ENCODE results near the gene ACOXL.

ACOXL gene

GRCh38 chr2:111154758-111155157 is 422.4 kb downstream of the ACOXL start:
- DNase-seq (ENCODE audit: low read depth in 1 of 2, low spot score in 1 of 2) = no peak

DNA sequence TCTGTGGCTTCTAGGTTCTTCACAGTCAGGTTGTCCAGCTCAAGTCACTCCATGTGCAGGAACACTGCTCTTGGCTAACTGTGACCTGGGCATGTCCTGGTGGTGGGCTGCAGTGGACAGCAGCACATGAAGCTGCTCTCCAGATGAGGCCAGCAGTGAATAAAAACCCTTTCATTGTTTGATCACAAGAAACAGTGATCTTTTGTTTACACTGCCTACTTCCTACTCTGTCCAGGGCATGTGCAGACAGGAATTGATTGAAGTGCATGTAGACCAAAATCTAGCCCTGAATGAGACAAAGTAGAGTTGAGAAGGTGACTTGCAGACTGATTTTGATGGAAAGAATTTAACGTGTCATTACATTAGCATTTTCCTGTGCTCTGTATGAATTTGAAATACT is 423.2 kb downstream of the ACOXL start:
- no peak for DNase-seq (ENCODE audit: low read depth in 1 of 2, low spot score in 1 of 2)

GRCh38 chr2:111156529-111156928 is 424.2 kb downstream of the ACOXL start:
- DNase-seq (ENCODE audit: low read depth in 1 of 2, low spot score in 1 of 2) = no peak

DNA sequence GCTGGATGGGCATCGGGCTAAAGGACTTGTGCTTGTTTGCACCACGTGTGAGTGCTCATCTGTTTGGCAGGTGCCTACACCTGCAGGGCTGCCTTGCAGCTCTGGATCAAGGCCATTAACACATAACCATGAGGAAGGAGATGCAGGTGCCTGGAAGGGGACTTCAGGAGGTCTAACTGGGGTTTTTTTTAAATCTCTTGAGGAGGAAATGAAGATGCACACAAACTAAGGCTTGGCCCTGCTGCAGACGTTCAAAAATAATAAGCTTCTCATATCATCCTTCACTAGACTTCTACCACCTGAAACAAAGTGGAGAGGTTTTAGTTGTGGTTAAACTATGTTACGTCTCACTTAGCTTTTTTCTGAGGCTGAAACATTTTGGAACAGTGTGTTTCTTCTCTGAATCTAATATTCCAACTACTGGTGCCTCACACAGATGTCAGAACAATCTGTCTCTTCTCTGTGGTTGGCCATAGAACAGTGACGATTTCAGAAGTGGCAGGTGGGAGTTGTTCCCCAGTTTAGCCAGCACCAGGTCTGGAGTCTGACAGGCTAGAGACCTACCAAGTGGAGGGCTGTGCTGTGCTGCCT is 424.8 kb downstream of the ACOXL start:
- DNase-seq (ENCODE audit: low read depth in 1 of 2, low spot score in 1 of 2) = no peak

DNA sequence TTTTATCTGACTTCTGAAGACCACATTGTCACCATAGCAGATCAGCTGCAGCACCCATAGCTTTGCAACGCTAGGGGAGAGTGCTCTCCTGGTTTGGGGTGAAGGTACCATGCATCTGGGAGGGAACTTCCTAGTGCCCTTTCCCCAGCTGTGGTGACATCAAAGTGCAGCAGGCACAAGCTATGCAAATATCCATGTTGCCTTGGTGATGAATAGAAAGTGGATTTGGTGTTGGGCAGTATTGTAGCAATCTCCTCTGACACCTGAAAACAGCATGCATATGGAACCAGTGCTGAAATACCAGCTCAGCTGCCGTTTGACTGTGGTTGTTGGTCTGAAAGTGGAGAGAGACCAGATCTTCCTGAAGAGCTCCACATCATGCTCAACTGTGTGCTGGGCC is 425.4 kb downstream of the ACOXL start:
- DNase-seq (ENCODE audit: low read depth in 1 of 2, low spot score in 1 of 2) = no peak

DNA sequence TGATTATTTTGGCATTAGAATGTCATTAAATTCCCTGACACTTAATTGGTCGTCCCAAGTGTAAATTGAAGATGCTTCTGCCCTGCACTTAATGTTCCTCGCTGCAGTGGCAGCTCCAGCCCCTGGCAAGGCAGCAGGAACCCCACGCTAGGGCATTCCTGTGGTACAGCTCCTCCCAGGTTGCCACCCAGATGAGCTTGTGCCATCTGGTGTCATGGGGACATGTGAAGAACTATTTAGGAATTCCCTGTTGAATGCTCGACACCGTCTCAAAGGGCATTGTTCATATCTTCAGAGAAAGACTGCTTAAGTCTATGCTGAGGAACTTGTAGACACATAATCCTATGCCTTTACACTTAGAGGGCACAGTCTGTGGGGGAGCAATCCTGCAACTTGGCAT is 427.3 kb downstream of the ACOXL start:
- no peak for DNase-seq (ENCODE audit: low read depth in 1 of 2, low spot score in 1 of 2)

DNA sequence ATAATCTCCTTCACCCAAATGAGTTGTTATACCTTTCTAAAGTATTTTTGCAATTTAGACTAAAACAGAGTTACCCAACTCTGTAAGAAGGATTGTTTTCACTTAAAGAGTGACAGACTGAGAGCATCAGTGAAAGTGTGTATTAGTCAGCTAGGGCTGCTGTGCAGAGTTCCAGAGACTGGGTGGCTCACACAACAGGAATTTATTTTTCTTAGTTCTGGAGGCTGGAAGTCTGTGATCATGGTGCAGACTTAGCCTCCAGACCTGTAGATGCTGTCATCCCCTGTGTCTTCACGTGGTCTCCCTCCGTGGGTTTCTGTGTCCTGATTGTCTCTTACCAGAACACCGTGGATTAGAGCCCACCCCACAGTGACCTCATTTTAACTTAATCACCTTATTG is 428.4 kb downstream of the ACOXL start:
- no peak for DNase-seq (ENCODE audit: low read depth in 1 of 2, low spot score in 1 of 2)

DNA sequence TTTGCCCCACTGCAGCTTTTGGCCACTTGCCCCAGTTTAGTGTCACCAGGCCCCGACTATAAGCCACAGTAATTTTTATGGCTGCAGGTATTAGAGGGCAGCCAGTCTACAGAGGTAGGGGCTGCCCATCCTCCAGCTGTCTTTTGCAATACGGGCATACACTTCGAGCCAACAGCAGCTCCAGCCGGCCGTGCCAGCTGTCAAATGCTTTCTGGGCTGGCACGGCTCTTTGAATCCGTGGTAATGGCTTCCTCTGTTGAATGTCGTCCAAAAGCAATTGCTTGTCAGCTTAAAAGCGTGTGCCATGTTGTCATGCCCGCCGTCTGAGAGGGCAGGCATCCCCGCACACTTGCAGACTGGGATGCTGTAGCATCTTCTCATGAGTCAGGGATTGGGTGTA is 429.6 kb downstream of the ACOXL start:
- no peak for DNase-seq (ENCODE audit: low read depth in 1 of 2, low spot score in 1 of 2)

DNA sequence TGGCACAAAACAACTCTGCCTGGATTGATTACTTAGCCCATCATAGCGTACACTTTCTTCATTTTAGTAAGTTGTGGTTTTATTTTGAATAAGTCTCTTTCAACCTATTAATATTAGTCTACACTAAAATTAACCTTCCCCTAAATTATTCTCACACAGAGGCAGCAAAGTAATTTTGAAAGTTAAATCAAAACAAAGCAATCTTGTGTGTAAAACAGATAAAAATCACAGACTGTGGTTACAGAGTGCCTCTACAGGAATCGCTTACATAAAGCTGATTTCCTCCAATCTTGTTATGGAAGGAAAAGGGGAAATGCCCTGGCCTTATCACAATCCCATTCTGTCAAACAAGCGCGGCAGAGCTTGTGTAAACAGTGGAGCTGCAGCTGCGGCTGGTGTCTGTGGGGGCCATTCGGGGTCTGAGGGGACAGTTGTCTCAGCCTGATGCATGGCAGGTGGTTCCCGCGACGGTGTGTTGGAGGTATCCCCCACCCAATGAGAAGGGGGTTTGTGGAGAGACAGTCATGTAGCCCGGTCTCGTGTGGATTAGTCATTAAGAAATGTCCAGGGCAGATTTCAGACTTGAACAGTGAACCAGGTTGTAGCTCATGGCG is 430.5 kb downstream of the ACOXL start:
- no peak for DNase-seq (ENCODE audit: low read depth in 1 of 2, low spot score in 1 of 2)

DNA sequence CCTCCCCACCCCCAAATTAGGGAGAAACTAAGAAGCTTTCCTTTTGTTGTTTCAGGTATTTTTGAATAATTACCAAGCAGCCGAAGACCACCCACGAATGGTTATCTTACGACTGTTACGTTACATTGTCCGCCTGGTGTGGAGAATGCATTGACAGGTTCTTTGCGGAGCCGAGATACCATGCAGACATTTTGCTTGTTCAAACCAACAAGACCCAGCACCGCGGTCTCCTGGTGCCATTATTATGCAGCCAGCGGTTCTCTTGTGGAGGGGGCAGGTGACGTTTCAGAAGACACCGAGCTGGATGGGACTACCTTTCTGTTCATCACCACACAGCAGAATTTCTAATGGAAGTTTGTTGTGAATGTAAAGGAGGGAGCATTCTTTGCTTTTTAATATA is 431.7 kb downstream of the ACOXL start:
- no peak for DNase-seq (ENCODE audit: low read depth in 1 of 2, low spot score in 1 of 2)

GRCh38 chr2:111165084-111165483 is 432.7 kb downstream of the ACOXL start:
- no peak for DNase-seq (ENCODE audit: low read depth in 1 of 2, low spot score in 1 of 2)

DNA sequence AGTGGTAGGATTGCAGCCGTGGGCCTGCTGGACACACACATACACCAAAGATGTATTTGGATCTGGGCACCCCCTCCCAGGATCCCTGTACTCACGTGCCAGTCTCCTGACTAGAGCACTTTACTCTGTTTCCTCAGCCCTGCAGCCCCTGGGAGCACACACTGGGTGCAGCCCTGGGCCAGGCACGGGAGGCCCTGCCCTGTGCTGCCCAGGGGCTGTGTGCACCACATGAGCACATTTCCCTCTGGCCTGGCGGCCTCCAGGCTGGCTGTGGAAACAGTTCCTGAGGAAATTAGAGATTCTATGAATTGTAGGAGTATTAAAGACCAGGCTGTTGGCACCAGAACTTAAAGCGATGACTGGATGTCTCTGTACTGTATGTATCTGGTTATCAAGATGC is 433.7 kb downstream of the ACOXL start:
- no peak for DNase-seq (ENCODE audit: low read depth in 1 of 2, low spot score in 1 of 2)

GRCh38 chr2:111167076-111167862 is 434.9 kb downstream of the ACOXL start:
- DNase-seq (ENCODE audit: low read depth in 1 of 2, low spot score in 1 of 2) = no peak

DNA sequence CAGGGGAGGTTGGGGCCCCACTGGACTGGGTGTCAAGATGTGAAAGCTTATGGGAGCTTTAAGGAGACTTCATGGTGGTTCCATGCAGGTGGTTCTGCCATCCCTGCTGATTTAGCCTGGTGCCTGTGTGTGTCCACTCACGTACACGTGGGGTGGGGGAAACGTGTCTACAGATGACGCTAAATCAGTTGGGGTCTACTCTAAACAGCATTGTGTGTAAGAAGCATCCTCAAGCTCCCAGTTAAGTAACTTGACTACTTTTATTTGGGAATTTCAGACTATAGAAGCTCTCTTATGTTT is 435.4 kb downstream of the ACOXL start:
- DNase-seq (ENCODE audit: low read depth in 1 of 2, low spot score in 1 of 2) = no peak
